HEK293 (cell line): ENCODE data around the gene INSM1.
A peak's percentile ranks its signal among the peaks of the same experiment; 100 is the strongest.

Source experiments
- BCL11B ChIP-seq: fragments of 450-650 bp; formaldehyde crosslinking; IDR thresholded peaks from 2 replicates; pipeline ENCODE4 v1.5.1; 2016; ENCODE audit warnings: low read depth, missing biosample characterization, missing genetic modification characterization
- GLI2 ChIP-seq: fragments of 450-650 bp; formaldehyde crosslinking; IDR thresholded peaks from 2 replicates; pipeline ENCODE4; 2017; ENCODE audit warnings: missing biosample characterization, missing genetic modification characterization, low read depth, borderline replicate concordance
- GLIS2 ChIP-seq: fragments of 450-650 bp; formaldehyde crosslinking; IDR thresholded peaks from 2 replicates; pipeline ENCODE4 v1.5.1; 2016; ENCODE audit warnings: missing biosample characterization, missing genetic modification characterization
- HIC1 ChIP-seq: fragments of 450-650 bp; formaldehyde crosslinking; IDR thresholded peaks from 2 replicates; pipeline ENCODE4 v1.5.1; 2016; ENCODE audit warnings: missing biosample characterization, missing genetic modification characterization
- IKZF3 ChIP-seq: fragments of 450-650 bp; IDR thresholded peaks from 2 replicates; pipeline ENCODE4 v1.5.0; 2018; ENCODE audit warnings: missing biosample characterization, mild to moderate bottlenecking, missing genetic modification characterization, moderate library complexity
- KLF8 ChIP-seq: fragments of 450-650 bp; formaldehyde crosslinking; IDR thresholded peaks from 2 replicates; pipeline ENCODE4 v1.5.1; 2016; ENCODE audit warnings: missing biosample characterization, missing genetic modification characterization
- MEIS1 ChIP-seq: sonication (generic); formaldehyde crosslinking; IDR thresholded peaks from 2 replicates; pipeline ENCODE4 v1.8.1; 2022; ENCODE audit warnings: missing genetic modification reagents, mild to moderate bottlenecking, borderline replicate concordance
- MZF1 ChIP-seq: fragments of 450-650 bp; formaldehyde crosslinking; IDR thresholded peaks from 2 replicates; pipeline ENCODE4 v1.5.1; 2017; ENCODE audit warnings: missing biosample characterization, missing genetic modification characterization, borderline replicate concordance
- PBX3 ChIP-seq: sonication (generic); formaldehyde crosslinking; IDR thresholded peaks from 2 replicates; pipeline ENCODE4 v1.8.1; 2022; ENCODE audit warnings: mild to moderate bottlenecking, moderate library complexity, missing genetic modification reagents
- ZBTB20 ChIP-seq: fragments of 450-650 bp; formaldehyde crosslinking; IDR thresholded peaks from 2 replicates; pipeline ENCODE4 v1.5.1; 2016; ENCODE audit warnings: missing biosample characterization, missing genetic modification characterization
- ZBTB21 ChIP-seq: fragments of 450-650 bp; formaldehyde crosslinking; IDR thresholded peaks from 2 replicates; pipeline ENCODE4 v1.5.1; 2017; ENCODE audit warnings: missing biosample characterization, missing genetic modification characterization
- ZBTB26 ChIP-seq: fragments of 450-650 bp; formaldehyde crosslinking; optimal IDR thresholded peaks from 2 replicates; pipeline ENCODE3; 2016; ENCODE audit warnings: missing biosample characterization, mild to moderate bottlenecking, missing genetic modification characterization
- ZBTB8A ChIP-seq: fragments of 450-650 bp; formaldehyde crosslinking; IDR thresholded peaks from 2 replicates; pipeline ENCODE4 v1.5.1; 2016; ENCODE audit warnings: missing biosample characterization, missing genetic modification characterization
- ZNF16 ChIP-seq: fragments of 450-650 bp; formaldehyde crosslinking; IDR thresholded peaks from 2 replicates; pipeline ENCODE4 v1.5.1; 2016; ENCODE audit warnings: low read depth, missing biosample characterization, missing genetic modification characterization
- ZNF19 ChIP-seq: fragments of 450-650 bp; formaldehyde crosslinking; IDR thresholded peaks from 2 replicates; pipeline ENCODE4; 2016; ENCODE audit warnings: missing biosample characterization, missing genetic modification characterization, low read depth
- ZNF221 ChIP-seq: fragments of 450-650 bp; formaldehyde crosslinking; IDR thresholded peaks from 2 replicates; pipeline ENCODE4 v1.5.1; 2017; ENCODE audit warnings: missing biosample characterization, missing genetic modification characterization, borderline replicate concordance
- ZNF223 ChIP-seq: fragments of 450-650 bp; formaldehyde crosslinking; IDR thresholded peaks from 2 replicates; pipeline ENCODE4 v1.5.1; 2016; ENCODE audit warnings: missing biosample characterization, missing genetic modification characterization
- ZNF266 ChIP-seq: fragments of 450-650 bp; formaldehyde crosslinking; IDR thresholded peaks from 2 replicates; pipeline ENCODE4 v1.5.1; 2016; ENCODE audit warnings: missing biosample characterization, missing genetic modification characterization, low read depth
- ZNF292 ChIP-seq: fragments of 450-650 bp; formaldehyde crosslinking; IDR thresholded peaks from 2 replicates; pipeline ENCODE4 v1.5.1; 2016; ENCODE audit warnings: low read depth, missing biosample characterization, missing genetic modification characterization, borderline replicate concordance
- ZNF404 ChIP-seq: fragments of 450-650 bp; formaldehyde crosslinking; IDR thresholded peaks from 2 replicates; pipeline ENCODE4 v1.5.1; 2017; ENCODE audit warnings: missing biosample characterization, missing genetic modification characterization
- ZNF423 ChIP-seq: fragments of 450-650 bp; formaldehyde crosslinking; IDR thresholded peaks from 2 replicates; pipeline ENCODE4 v1.5.1; 2016; ENCODE audit warnings: missing biosample characterization, missing genetic modification characterization
- ZNF433 ChIP-seq: fragments of 450-650 bp; formaldehyde crosslinking; IDR thresholded peaks from 2 replicates; pipeline ENCODE4 v1.5.1; 2016; ENCODE audit warnings: missing biosample characterization, missing genetic modification characterization, low read depth
- ZNF660 ChIP-seq: fragments of 450-650 bp; IDR thresholded peaks from 2 replicates; pipeline ENCODE4 v1.5.1; 2018; ENCODE audit warnings: missing biosample characterization, mild to moderate bottlenecking, missing genetic modification characterization
- ZNF747 ChIP-seq: fragments of 450-650 bp; formaldehyde crosslinking; IDR thresholded peaks from 2 replicates; pipeline ENCODE4 v1.5.1; 2016; ENCODE audit warnings: missing biosample characterization, missing genetic modification characterization
- ZNF776 ChIP-seq: fragments of 450-650 bp; formaldehyde crosslinking; IDR thresholded peaks from 2 replicates; pipeline ENCODE4 v1.5.0; 2017; ENCODE audit warnings: missing biosample characterization, missing genetic modification characterization, borderline replicate concordance
- TF ChIP-seq, protein P1 (sequence below): fragments of 450-650 bp; formaldehyde crosslinking; IDR thresholded peaks from 2 replicates; pipeline ENCODE4 v1.5.1; 2016; ENCODE audit warnings: missing biosample characterization, missing genetic modification characterization
- TF ChIP-seq, protein P2 (sequence below): fragments of 450-650 bp; formaldehyde crosslinking; IDR thresholded peaks from 2 replicates; pipeline ENCODE4 v1.5.1; 2016; ENCODE audit warnings: missing biosample characterization, missing genetic modification characterization
- TF ChIP-seq, protein P3 (sequence below): IDR thresholded peaks from 2 replicates; pipeline ENCODE4 v1.6.1; 2011; ENCODE audit warnings: mild to moderate bottlenecking, low read depth, low read length, borderline replicate concordance
- TF ChIP-seq, protein P4 (sequence below): fragments of 450-650 bp; formaldehyde crosslinking; IDR thresholded peaks from 2 replicates; pipeline ENCODE4 v1.5.1; 2016; ENCODE audit warnings: missing biosample characterization, missing genetic modification characterization

The INSM1 gene

DNA sequence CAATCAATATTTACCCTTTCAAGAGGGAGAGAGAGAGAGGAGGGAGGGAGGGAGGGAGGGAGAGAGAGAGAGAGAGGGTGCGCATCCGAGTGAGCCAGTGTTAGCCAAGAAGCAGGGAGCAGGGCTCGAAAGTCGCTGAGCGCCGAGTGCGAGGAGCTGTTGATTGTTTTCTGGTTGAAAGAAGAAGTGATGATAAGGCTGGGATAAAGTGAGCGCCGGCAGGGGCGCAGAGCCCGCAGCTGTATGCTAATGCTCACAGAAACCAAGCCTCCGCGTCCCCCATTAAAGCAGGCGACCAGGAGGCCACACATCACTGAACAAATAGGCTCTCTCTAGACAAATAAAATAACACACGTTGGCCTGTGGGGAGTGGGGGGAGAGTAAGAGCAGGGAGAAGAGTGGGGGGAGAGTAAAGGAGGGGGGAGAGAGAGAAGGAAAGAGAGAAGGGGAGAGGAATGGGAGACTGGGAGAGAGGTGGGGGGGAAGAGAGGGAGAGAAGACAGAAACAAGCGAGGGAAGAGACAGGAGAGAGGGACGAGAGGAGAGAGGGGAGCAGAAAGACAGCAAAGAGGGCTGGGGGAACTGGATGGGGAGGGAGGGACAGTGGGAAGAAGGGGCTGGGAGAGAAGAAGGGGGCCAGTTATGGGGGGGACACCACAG is 5.0 kb upstream of the INSM1 start (continued):
- TF ChIP-seq MZF1 (tag by site-specific recombination): peak; percentile 52; the same call in 1 of the 2 replicates
- TF ChIP-seq MEIS1 (CRISPR knock-in tag): no peak
- peak; percentile 12; the same call in 1 of the 2 replicates for TF ChIP-seq ZBTB8A (tag by site-specific recombination)
- no peak for TF ChIP-seq ZNF266
- TF ChIP-seq HIC1 (tag by site-specific recombination): no peak
- TF ChIP-seq, protein P1, sequence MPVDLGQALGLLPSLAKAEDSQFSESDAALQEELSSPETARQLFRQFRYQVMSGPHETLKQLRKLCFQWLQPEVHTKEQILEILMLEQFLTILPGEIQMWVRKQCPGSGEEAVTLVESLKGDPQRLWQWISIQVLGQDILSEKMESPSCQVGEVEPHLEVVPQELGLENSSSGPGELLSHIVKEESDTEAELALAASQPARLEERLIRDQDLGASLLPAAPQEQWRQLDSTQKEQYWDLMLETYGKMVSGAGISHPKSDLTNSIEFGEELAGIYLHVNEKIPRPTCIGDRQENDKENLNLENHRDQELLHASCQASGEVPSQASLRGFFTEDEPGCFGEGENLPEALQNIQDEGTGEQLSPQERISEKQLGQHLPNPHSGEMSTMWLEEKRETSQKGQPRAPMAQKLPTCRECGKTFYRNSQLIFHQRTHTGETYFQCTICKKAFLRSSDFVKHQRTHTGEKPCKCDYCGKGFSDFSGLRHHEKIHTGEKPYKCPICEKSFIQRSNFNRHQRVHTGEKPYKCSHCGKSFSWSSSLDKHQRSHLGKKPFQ (tag by site-specific recombination): no peak
- no peak for TF ChIP-seq IKZF3 (tag by site-specific recombination)
- no peak for TF ChIP-seq PBX3 (CRISPR knock-in tag)
- no peak for TF ChIP-seq GLIS2 (tag by site-specific recombination)
- no peak for TF ChIP-seq ZNF16 (tag by site-specific recombination)
- 0 out of 2 replicates have a peak, but pooled peaks have one; percentile 15 for TF ChIP-seq ZBTB20 (tag by site-specific recombination)
- TF ChIP-seq ZNF404: no peak
- TF ChIP-seq ZNF776 (tag by site-specific recombination): no peak
- no peak for TF ChIP-seq ZNF423
- no peak for TF ChIP-seq ZNF19 (tag by site-specific recombination)
- TF ChIP-seq ZBTB26: no peak
- no peak for TF ChIP-seq ZBTB21 (tag by site-specific recombination)
- TF ChIP-seq ZNF221 (tag by site-specific recombination): no peak
- no peak for TF ChIP-seq KLF8 (tag by site-specific recombination)
- TF ChIP-seq BCL11B (tag by site-specific recombination): no peak
- no peak for TF ChIP-seq ZNF747
- TF ChIP-seq GLI2 (tag by site-specific recombination): no peak
- no peak for TF ChIP-seq ZNF433 (tag by site-specific recombination)
- TF ChIP-seq ZNF223 (tag by site-specific recombination): no peak
- TF ChIP-seq, protein P2, sequence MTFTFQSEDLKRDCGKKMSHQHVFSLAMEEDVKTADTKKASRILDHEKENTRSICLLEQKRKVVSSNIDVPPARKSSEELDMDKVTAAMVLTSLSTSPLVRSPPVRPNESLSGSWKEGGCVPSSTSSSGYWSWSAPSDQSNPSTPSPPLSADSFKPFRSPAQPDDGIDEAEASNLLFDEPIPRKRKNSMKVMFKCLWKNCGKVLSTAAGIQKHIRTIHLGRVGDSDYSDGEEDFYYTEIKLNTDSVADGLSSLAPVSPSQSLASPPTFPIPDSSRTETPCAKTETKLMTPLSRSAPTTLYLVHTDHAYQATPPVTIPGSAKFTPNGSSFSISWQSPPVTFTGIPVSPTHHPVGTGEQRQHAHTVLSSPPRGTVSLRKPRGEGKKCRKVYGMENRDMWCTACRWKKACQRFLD: no peak
- no peak for TF ChIP-seq ZNF292
- TF ChIP-seq, protein P3, sequence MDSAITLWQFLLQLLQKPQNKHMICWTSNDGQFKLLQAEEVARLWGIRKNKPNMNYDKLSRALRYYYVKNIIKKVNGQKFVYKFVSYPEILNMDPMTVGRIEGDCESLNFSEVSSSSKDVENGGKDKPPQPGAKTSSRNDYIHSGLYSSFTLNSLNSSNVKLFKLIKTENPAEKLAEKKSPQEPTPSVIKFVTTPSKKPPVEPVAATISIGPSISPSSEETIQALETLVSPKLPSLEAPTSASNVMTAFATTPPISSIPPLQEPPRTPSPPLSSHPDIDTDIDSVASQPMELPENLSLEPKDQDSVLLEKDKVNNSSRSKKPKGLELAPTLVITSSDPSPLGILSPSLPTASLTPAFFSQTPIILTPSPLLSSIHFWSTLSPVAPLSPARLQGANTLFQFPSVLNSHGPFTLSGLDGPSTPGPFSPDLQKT: no peak
- TF ChIP-seq, protein P4, sequence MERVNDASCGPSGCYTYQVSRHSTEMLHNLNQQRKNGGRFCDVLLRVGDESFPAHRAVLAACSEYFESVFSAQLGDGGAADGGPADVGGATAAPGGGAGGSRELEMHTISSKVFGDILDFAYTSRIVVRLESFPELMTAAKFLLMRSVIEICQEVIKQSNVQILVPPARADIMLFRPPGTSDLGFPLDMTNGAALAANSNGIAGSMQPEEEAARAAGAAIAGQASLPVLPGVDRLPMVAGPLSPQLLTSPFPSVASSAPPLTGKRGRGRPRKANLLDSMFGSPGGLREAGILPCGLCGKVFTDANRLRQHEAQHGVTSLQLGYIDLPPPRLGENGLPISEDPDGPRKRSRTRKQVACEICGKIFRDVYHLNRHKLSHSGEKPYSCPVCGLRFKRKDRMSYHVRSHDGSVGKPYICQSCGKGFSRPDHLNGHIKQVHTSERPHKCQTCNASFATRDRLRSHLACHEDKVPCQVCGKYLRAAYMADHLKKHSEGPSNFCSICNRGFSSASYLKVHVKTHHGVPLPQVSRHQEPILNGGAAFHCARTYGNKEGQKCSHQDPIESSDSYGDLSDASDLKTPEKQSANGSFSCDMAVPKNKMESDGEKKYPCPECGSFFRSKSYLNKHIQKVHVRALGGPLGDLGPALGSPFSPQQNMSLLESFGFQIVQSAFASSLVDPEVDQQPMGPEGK (tag by site-specific recombination): peak; percentile 81
- no peak for TF ChIP-seq ZNF660 (tag by site-specific recombination)
